Astrocyte (in vitro differentiated cells and primary cell): ENCODE results near the gene ZP2.

Source experiments
- EZH2 ChIP-seq: IDR thresholded peaks from 2 replicates; pipeline ENCODE4 v1.6.1; 2012; ENCODE audit warnings: mild to moderate bottlenecking, low read length, inconsistent platforms; ENCODE audit not compliant: insufficient read depth
- TF ChIP-seq, protein P1 (sequence below): IDR thresholded peaks from 2 replicates; pipeline ENCODE4 v1.5.1; 2011; ENCODE audit warnings: low read depth, mild to moderate bottlenecking, inconsistent platforms, low read length, moderate library complexity; ENCODE audit not compliant: insufficient read depth

DNA sequence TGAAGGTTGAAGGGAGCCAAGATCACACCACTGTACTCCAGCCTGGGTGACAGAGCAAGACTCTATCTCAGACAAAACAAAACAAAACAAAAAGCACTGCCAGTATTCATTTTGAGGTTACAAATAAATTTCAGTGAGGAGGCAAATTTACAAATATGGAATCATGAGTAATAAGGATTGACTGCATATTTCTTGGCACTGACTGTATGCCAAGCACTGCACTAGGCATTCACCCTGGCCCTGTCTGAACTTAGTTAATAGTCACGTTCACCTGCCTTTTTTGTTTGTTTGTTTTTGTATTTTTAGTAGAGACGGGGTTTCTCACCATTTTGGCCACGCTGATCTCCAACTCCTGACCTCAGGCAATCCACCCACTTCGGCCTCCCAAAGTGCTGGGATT is 47.8 kb downstream of the ZP2 start:
- TF ChIP-seq, protein P1, sequence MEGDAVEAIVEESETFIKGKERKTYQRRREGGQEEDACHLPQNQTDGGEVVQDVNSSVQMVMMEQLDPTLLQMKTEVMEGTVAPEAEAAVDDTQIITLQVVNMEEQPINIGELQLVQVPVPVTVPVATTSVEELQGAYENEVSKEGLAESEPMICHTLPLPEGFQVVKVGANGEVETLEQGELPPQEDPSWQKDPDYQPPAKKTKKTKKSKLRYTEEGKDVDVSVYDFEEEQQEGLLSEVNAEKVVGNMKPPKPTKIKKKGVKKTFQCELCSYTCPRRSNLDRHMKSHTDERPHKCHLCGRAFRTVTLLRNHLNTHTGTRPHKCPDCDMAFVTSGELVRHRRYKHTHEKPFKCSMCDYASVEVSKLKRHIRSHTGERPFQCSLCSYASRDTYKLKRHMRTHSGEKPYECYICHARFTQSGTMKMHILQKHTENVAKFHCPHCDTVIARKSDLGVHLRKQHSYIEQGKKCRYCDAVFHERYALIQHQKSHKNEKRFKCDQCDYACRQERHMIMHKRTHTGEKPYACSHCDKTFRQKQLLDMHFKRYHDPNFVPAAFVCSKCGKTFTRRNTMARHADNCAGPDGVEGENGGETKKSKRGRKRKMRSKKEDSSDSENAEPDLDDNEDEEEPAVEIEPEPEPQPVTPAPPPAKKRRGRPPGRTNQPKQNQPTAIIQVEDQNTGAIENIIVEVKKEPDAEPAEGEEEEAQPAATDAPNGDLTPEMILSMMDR: no peak
- no peak for TF ChIP-seq EZH2
